Right hindlimb (tissue), 1 donor: Measurements from ENCODE around the gene C2orf81.
"Not testable (repeated sequence)": the region's sequence is repeated elsewhere in the genome, so short reads cannot be mapped to it uniquely, and the experiment has no call there.

Source experiments
- DNase-seq: peaks from one replicate; pipeline ENCODE4 v3.0.0-alpha.2; 2018

Gene C2orf81

DNA sequence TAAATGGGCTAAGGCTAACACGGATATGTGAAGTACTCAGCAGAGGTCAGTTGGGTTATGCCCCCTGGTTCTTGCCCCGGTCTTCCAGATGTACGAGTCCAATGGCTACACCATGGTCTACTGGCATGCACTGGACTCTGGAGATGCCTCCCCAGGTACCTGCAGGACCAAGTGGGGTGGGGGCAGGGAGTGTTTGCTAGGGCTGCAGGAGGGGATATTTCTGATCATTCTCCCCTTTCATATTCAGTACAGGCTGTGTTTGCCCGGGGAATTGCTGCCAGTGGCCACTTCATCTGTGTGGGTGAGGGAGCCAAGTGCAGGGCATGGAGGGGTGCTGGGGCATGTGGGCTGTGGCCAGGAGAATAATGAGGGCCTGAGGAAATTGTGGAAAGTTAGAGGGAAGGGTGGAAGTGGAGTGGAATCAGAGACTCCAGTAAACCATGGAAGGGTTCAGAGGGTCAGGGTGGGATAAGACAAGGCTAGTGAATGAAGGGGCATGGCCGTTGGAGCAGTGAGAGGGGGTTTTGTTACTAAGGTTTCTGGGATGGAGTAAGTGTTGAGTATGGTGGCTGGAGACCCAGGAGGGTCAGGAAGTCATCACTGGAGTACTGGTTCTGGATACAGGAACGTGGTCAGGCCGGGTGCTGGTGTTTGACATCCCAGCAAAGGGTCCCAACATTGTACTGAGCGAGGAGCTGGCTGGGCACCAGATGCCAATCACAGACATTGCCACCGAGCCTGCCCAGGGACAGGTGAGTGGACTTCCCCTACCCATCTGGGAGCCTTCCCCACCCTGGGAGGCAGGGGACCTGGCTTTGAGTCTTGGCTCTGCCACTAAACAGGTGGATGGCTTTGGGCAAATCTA lies 2.0 kb upstream of the C2orf81 start:
- no peak for DNase-seq

DNA sequence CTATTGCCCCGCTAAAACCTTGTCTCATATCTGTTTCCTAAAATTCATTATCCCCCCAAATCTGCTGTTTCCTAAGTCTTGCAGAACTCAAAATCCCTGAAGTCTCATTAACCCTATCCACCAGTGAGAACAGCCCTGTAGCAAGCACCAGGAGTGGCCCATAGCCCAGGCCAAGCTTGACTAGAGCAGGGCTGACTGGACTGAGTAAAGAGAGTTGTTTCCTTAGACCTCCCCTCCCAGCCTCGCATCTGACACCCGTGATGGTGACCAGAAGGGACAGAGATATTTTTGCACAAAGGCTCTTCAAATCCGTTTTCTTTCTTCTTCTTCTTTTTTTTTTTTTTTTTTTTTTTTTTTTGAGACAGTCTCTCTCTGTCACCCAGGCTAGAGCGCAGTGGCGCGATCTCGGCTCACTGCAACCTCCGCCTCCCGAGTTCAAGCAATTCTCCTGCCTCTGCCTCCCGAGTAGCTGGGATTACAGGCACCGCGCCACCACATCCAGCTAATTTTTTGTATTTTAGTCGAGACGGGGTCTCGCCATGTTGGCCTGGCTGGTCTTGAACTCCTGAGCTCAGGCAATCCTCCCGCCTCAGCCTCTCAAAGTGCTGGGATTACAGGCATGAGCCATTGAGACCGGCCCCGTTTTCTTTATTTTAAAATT lies 846 bp downstream of the C2orf81 start:
- DNase-seq: not testable (repeated sequence)

- no peak for DNase-seq
These were observed 1.4 kb downstream of the C2orf81 start for GRCh38 chr2:74420006-74420405.

- DNase-seq: no peak
These were observed 2.1 kb downstream of the C2orf81 start for GRCh38 chr2:74419345-74419744.

DNA sequence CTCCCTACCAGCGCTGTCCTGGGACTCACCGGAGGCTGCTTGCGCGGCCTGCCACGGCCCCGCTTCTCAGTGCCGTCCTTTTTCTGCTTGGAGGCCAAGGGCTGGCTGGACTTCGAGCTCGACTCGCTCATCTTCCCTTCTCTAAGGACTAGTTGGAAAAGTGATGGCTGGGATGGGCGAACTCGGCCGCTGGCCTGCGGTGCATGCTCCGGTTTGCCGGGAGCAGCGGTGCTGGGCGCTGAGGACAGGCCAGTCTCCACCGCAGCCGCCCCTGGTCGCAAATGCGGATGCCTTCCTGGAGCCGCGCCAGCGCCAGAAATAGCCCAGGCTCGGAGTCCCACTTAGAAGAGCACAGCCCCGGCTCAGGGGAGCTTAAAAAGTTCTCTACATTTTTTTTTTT lies 3.1 kb downstream of the C2orf81 start:
- no peak for DNase-seq

DNA sequence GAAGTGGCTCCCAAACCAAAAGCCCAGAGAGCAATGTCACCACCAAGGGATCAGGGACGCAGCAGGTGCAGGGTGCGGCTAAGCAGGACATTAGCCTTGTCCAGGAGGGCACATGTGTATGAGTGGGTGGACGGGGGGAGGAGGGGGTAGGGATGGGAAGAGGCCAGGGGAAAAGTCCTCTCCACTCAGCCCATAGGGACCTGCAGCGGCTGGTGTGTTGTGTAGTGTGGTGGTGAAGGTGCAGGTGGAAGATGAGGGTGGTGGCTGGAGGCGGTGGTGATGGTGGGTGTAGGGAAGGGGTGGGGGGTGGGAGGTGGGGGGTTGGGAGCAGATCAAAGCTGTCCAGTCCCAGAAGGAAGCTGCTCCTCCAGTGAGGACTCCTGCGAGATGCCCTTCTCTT lies 3.7 kb downstream of the C2orf81 start:
- no peak for DNase-seq

GRCh38 chr2:74417197-74417596 lies 4.2 kb downstream of the C2orf81 start:
- DNase-seq: no peak

- DNase-seq: no peak
These were observed 4.6 kb downstream of the C2orf81 start for GRCh38 chr2:74416778-74417177.

DNA sequence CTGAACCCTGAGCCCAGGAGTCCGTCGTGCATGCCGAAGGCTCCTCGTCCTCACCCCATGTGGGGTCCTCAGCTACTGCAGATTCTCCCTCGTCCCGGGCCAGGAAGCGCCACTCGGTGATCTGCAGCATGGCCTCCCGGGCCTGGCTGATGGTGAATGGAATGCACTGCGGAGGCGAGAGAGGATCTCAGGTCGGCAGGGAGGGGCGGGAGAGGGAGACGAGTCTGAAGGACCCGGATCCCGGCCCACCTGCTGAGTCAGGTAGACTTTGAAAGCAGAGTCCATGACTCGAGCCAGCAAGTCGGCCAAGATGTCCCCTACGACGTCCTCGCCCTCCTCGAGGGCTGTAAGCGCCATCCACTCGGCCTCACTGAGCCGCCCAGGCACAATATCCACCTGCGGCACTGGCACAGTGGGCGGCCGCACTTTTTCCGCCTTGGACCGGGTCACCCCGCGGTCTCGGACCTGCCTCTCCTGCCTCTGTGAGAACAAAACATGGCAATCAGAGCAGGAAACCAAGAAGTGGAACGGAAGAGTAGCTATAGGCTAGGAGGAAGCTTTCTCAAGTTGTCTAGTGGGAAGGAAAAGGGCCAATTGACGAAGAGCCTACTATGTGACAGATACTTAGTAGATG lies 5.5 kb downstream of the C2orf81 start:
- DNase-seq: no peak

DNA sequence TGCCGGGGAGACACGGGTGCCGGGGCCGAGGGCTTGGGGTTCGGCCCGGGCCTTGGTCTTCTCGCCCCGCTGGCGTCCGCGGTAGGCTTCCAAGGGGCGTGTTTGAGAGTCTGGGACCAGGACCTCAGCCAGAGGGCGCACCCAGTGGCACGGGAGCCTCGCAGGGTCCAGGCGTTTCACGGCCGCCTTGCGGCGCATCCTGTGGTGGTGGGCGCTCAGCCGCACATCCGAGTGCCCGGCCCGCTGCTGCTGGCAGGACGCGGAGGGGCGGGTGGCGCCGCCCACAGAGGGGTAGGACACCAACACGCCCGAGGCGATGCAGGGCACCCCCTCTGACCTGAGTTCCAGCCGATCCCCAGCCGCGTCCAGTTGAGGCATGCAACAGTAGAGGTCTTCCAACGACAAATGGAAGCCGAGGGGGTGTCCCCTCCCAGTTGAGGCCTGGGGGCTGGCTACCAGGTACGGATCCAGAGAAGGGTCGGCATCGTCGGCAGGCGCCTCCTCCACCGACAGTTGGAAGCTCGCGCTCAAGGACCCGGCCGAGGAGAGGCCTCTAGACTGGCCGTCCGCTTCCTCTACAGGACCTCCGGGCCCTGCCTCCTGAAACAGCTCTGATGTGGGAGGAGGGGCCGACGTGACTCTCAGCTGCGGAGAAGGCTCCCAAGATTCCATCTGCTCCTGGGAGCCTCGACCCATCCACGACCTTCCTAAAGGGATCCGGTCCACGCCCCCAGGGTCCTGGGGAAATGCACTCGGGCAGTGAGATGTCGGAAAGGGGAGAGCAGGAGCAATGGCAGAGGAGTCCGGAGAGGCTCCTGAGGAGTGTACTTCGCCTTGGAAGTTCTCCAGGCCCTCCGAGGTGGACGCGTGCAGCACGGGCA lies 6.3 kb downstream of the C2orf81 start:
- DNase-seq: peak; percentile 78

- DNase-seq: no peak
These were observed 7.0 kb downstream of the C2orf81 start for GRCh38 chr2:74414441-74414840.

DNA sequence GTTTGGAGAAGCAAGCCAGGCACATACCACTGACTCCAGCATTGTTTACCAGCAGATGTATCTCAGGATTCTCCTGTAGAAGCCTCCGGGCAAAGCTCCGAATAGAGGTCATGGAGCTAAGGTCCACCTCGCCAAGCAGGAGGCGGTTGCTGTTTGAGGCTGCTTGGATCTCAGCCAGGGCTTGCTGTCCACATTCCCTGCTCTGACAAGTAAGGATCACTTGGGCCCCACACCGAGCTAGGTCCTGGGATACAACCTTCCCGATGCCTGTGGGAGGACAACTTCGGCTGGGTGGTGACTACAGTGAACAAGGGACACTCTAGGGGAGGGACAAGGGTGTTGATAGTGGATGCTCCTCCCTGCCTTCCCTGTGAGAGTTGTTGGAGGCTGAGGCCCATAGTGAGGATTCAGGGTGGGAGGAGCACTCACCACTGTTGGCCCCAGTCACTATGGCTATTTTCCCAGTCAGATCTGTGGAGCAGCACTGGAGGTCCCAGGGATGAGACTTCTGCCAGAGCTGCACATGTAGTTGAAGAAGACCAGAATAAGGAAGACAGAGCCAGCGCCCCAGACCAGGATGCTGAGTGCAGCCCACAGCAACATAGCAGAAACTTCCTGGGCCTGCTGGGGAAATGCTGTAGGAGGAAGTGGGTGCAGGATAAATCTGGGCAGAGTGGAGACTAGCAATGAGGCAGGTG lies 8.3 kb downstream of the C2orf81 start:
- peak; percentile 69 for DNase-seq

DNA sequence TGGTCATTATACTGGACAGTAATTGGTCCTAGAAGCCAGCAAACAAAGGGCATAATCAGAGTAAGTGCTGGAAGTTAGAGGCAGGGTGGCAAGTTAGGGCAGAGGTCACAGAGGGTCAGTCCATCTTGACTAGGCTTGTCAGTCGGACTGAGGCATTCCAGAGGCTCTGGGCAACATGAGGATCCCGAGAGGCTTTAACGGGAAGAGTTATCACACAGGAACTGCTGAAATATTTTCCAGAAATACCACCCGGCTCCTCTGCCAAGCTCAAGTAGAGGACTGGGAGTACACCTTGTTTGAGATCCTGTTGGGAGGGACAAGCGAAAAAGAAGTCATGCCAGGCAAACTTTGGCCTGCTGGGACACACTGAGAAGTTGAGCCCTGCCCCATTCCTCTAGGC lies 13.7 kb downstream of the C2orf81 start:
- no peak for DNase-seq

DNA sequence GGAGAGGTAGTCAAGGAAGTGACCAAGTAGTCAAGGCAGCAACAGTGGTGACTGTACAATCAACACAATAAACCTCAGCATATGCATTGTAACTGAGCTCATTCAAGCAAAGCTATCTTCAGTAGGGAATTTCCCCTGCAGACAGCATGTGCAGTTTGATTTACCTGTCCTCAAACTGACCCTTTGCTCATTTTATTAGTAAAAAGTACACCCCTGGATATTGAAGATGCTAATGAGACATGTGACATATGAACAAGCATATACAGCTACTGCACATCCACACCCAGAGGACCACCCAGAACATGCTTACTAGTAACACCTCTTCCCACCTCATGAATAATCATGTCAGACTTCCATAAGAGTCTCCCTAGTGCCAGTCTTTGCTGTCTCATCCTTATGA lies 15.4 kb downstream of the C2orf81 start:
- DNase-seq: no peak

DNA sequence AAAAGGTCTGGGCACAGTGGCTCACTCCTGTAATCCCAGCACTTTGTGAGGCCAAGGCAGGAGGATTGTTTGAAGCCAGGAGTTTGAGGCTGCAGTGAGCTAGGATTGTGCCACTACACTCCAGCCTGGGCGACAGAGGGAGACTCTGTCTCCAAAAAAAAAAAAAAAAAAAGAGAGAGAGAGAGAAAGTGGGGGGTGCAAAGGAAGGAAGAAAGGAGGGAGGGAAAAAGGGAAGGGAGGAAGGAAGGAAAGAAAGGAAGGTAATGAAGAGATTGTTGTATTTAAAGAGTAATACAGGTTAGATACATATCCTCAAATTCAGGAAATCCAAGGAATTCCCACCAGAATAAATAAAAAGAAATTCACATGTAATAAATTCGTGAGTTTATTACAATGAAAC lies 19.5 kb downstream of the C2orf81 start:
- DNase-seq: no peak

- no peak for DNase-seq
These were observed 21.6 kb downstream of the C2orf81 start for GRCh38 chr2:74399785-74400184.

GRCh38 chr2:74396149-74396548 lies 25.3 kb downstream of the C2orf81 start:
- no peak for DNase-seq

GRCh38 chr2:74393525-74393924 lies 27.9 kb downstream of the C2orf81 start:
- DNase-seq: no peak

DNA sequence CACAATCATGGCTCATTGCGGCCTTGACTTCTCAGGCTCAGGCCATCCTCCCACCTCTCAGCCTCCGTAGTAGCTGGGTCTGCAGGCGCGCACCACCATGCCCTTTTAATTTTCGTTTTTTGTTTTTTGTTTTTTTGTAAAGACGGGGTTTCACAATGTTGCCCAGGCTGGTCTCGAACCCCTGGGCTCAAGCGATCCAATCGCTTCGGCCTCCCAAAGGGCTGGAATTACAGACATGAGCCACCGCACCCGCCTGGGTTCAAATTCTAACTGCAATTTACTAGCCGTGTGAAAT lies 29.0 kb downstream of the C2orf81 start:
- no peak for DNase-seq

- peak; percentile 94 for DNase-seq
These were observed 29.6 kb downstream of the C2orf81 start for GRCh38 chr2:74391580-74392448.

DNA sequence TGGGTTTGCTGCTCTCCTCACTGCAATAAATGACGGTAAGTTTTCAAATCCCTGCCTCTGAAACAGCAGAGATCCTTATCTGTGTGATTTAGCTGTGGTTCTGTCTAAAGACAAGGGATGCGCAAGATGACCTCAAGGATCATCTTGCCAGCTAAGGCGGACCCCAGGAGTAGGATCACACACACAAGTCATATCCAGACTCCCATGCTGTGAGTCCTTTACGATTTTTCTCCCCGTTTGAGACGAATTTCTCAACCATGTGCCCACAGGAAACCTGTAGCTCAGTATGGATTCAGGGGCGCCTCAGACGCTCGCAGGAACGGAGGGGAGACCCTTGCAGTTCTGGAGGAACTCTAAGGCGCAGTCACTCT lies 30.2 kb downstream of the C2orf81 start:
- DNase-seq: no peak

GRCh38 chr2:74390606-74391005 lies 30.8 kb downstream of the C2orf81 start:
- no peak for DNase-seq
